MCF 10A (cell line): ENCODE measurements around the gene CR1. TPM values are rescaled to one million over a fixed set of nuclear protein-coding genes. Genes with fewer than 3 reads are reported as not detected.
"Not testable (repeated sequence)": the region's sequence is repeated elsewhere in the genome, so short reads cannot be mapped to it uniquely, and the experiment has no call there.

Experiments used
- BruUV-seq: library from RNA; stranded (reverse); fragments of 400-500 nt; replicated peaks from 2 replicates; lab custom pipeline; 2021; lab: Mats Ljungman, UMichigan
- CTCF ChIA-PET: fragments of 300-600 bp; sonication (Branson Sonifier 250); formaldehyde crosslinking; extraction: SDS; loops from one replicate; lab custom pipeline; 2021; ENCODE audit warnings: antibody characterized with exemption, inconsistent platforms; lab: Yijun Ruan, JAX
- POLR2A ChIA-PET: fragments of 300-600, 350-650 bp; sonication (Branson Sonifier 250); formaldehyde crosslinking; extraction: SDS; loops from one replicate; lab custom pipeline; 2020; ENCODE audit warnings: antibody characterized with exemption, inconsistent platforms; lab: Yijun Ruan, JAX
- DNase-seq: peaks from one replicate; pipeline ENCODE4 v3.0.0-alpha.2; 2018; ENCODE audit not compliant: unreplicated experiment
- H3K27ac Mint-ChIP-seq: one replicate; pipeline ENCODE4 v1.8.0; 2022; ENCODE audit warnings: mild to moderate bottlenecking, low read depth, mixed read lengths; ENCODE audit not compliant: unreplicated experiment
- H3K27me3 Mint-ChIP-seq: one replicate; pipeline ENCODE4 v1.8.0; 2022; ENCODE audit warnings: mixed read lengths; ENCODE audit not compliant: insufficient read depth, unreplicated experiment
- H3K36me3 Mint-ChIP-seq: one replicate; pipeline ENCODE4 v1.8.0; 2022; ENCODE audit warnings: mild to moderate bottlenecking, moderate library complexity, mixed read lengths; ENCODE audit not compliant: insufficient read depth, unreplicated experiment
- H3K4me1 Mint-ChIP-seq: one replicate; pipeline ENCODE4 v1.8.0; 2022; ENCODE audit warnings: mixed read lengths; ENCODE audit not compliant: insufficient read depth, unreplicated experiment
- H3K4me3 Mint-ChIP-seq: one replicate; pipeline ENCODE4 v1.8.0; 2022; ENCODE audit warnings: mild to moderate bottlenecking, moderate library complexity, mixed read lengths; ENCODE audit not compliant: unreplicated experiment
- H3K9me3 Mint-ChIP-seq: one replicate; pipeline ENCODE4 v1.8.0; 2022; ENCODE audit warnings: mixed read lengths; ENCODE audit not compliant: unreplicated experiment
- CTCF ChIP-seq: fragments of 200-600 bp; IDR thresholded peaks from one replicate; pipeline ENCODE4 v1.8.0; 2022; ENCODE audit warnings: antibody characterized with exemption, mild to moderate bottlenecking; ENCODE audit not compliant: unreplicated experiment
- intact Hi-C: fragments of 100-400 bp; cut with micrococcal nuclease; formaldehyde crosslinking; loops from 2 replicates; pipeline ENCODE4 v1.14.1; 2022
- total RNA-seq: library from RNA; stranded (reverse); gene quantifications from 2 replicates; pipeline ENCODE4 v1.2.3, GENCODE V29; 2022

CR1 gene
- total RNA-seq, 1 experiment from 2014 or later: not detected

- ChIA-PET CTCF (interaction anchor here (1.0 to 4.5 kb wide), 5 partner anchors 7 to 71 kb away, joined by 3 to 40 read pairs (median 6); no protein-coding TSS in a partner anchor), POLR2A (interaction anchor here (1.1 kb wide), 1 partner anchor 12 kb away, joined by 3 read pairs; no protein-coding TSS in a partner anchor)
- Mint-ChIP-seq H3K27ac (no peak overlapping the region), H3K27me3 (no peaks in the 10 kb centered on the region), H3K9me3 (peaks cover 7% of the 10 kb centered on the region), H3K36me3 (no peaks in the 10 kb centered on the region), H3K4me3 (no peak overlapping the region), H3K4me1 (no peaks in the 10 kb centered on the region)
- intact Hi-C loops: no loop called here
- BruUV-seq: no TSS peak
- no peak for TF ChIP-seq CTCF
- no peak for DNase-seq
Observed at GRCh38 chr1:207627496-207627895, 131.5 kb downstream of the CR1 start.

- Mint-ChIP-seq H3K27me3 (peaks cover 5% of the 10 kb centered on the region), H3K4me3 (no peak overlapping the region), H3K36me3 (no peaks in the 10 kb centered on the region), H3K9me3 (peaks cover 7% of the 10 kb centered on the region), H3K4me1 (no peaks in the 10 kb centered on the region), H3K27ac (no peak overlapping the region)
- no peak for DNase-seq
- intact Hi-C loops: no loop called here
- BruUV-seq: no TSS peak
- ChIA-PET CTCF (interaction anchor here (0.6 to 4.5 kb wide), 4 partner anchors 9 to 1019 kb away, joined by 3 to 40 read pairs (median 4); no protein-coding TSS in a partner anchor), POLR2A (no interaction called here)
- TF ChIP-seq CTCF: no peak
Observed at GRCh38 chr1:207628776-207629175, 132.8 kb downstream of the CR1 start.

- no peaks in the 10 kb centered on the region for H3K36me3 Mint-ChIP-seq
- TF ChIP-seq CTCF: no peak
Observed at GRCh38 chr1:207631137-207631536, 135.2 kb downstream of the CR1 start.

GRCh38 chr1:207633226-207633625 lies 137.3 kb downstream of the CR1 start:
- Mint-ChIP-seq H3K27ac (no peak overlapping the region), H3K4me3 (no peak overlapping the region), H3K36me3 (no peaks in the 10 kb centered on the region), H3K4me1 (peaks cover 5% of the 10 kb centered on the region), H3K27me3 (peaks cover 24% of the 10 kb centered on the region), H3K9me3 (no peaks in the 10 kb centered on the region)
- DNase-seq: no peak
- no TSS peak for BruUV-seq
- no peak for TF ChIP-seq CTCF
- ChIA-PET CTCF (interaction anchor here (0.6 to 1.2 kb wide), 3 partner anchors 12 to 39 kb away, joined by 3 to 9 read pairs (median 4); no protein-coding TSS in a partner anchor), POLR2A (interaction anchor here (0.7 to 1.6 kb wide), 2 partner anchors 9 to 13 kb away, joined by 3 to 4 read pairs; no protein-coding TSS in a partner anchor)
- intact Hi-C loops: no loop called here

More at GRCh38 chr1:207631137-207631536, 135.2 kb downstream of the CR1 start:
- no TSS peak for BruUV-seq
- H3K27ac Mint-ChIP-seq: no peak overlapping the region
- DNase-seq: no peak
- H3K9me3 Mint-ChIP-seq: no peaks in the 10 kb centered on the region
- ChIA-PET POLR2A (interaction anchor here (0.7 kb wide), 1 partner anchor 15 kb away, joined by 3 read pairs; no protein-coding TSS in a partner anchor), CTCF (interaction anchor here (0.6 to 4.5 kb wide), 5 partner anchors 11 to 904 kb away, joined by 3 to 40 read pairs (median 5); no protein-coding TSS in a partner anchor)
- H3K4me1 Mint-ChIP-seq: peaks cover 5% of the 10 kb centered on the region
- no peak overlapping the region for H3K4me3 Mint-ChIP-seq
- peaks cover 16% of the 10 kb centered on the region for H3K27me3 Mint-ChIP-seq
- intact Hi-C loops: no loop called here

GRCh38 chr1:207633699-207634289 lies 137.8 kb downstream of the CR1 start:
- H3K27ac Mint-ChIP-seq, BruUV-seq, H3K4me3 Mint-ChIP-seq, H3K4me1 Mint-ChIP-seq, DNase-seq, H3K36me3 Mint-ChIP-seq, H3K9me3 Mint-ChIP-seq, intact Hi-C loops: not testable (repeated sequence)
- H3K27me3 Mint-ChIP-seq: peaks cover 30% of the 10 kb centered on the region
- POLR2A ChIA-PET: interaction anchor here (0.7 kb wide), 1 partner anchor 9 kb away, joined by 3 read pairs; no protein-coding TSS in a partner anchor
- CTCF ChIA-PET: interaction anchor here (1.0 kb wide), 2 partner anchors 14 to 39 kb away, joined by 4 read pairs; no protein-coding TSS in a partner anchor

- intact Hi-C loops, H3K4me3 Mint-ChIP-seq, H3K27ac Mint-ChIP-seq, DNase-seq, BruUV-seq, H3K36me3 Mint-ChIP-seq, H3K4me1 Mint-ChIP-seq, H3K9me3 Mint-ChIP-seq: not testable (repeated sequence)
- ChIA-PET CTCF (interaction anchor here (1.0 kb wide), 2 partner anchors 14 to 55 kb away, joined by 4 to 5 read pairs; no protein-coding TSS in a partner anchor), POLR2A (interaction anchor here (0.6 kb wide), 2 partner anchors 331 to 1931 kb away, joined by 3 read pairs; no protein-coding TSS in a partner anchor)
- peaks cover 35% of the 10 kb centered on the region for H3K27me3 Mint-ChIP-seq
Observed at GRCh38 chr1:207634293-207634692, 138.3 kb downstream of the CR1 start.
